K562 (cell line): ENCODE results near the gene NTSR1.

Experiments
- ATF2 ChIP-seq: sonication (generic); formaldehyde crosslinking; IDR thresholded peaks from 2 replicates; pipeline ENCODE4 v1.8.1; 2022; ENCODE audit warnings: missing genetic modification reagents
- CTCF ChIP-seq, 3 experiments: IDR thresholded peaks in 2 of 3; conservative IDR thresholded peaks in 1 of 3; 2 replicates each; pipeline ENCODE4 v1.5.1; 2011 to 2012; ENCODE audit warnings: low read length in 3 of 3, mild to moderate bottlenecking in 3 of 3, control low read depth in 2 of 3, improper control_type of control experiment in 1 of 3, inconsistent platforms in 1 of 3, low read depth in 1 of 3, mixed read lengths in 1 of 3, moderate library complexity in 1 of 3; ENCODE audit not compliant: insufficient read depth in 2 of 3
- IRF2 ChIP-seq: sonication (generic); formaldehyde crosslinking; IDR thresholded peaks from 2 replicates; pipeline ENCODE4 v1.8.1; 2022; ENCODE audit warnings: mild to moderate bottlenecking, missing genetic modification reagents
- OTX1 ChIP-seq: fragments of 450-650 bp; formaldehyde crosslinking; IDR thresholded peaks from 2 replicates; pipeline ENCODE4 v1.4.0; 2022; ENCODE audit warnings: mild to moderate bottlenecking
- POLR2AphosphoS5 ChIP-seq: IDR thresholded peaks from 2 replicates; pipeline ENCODE4 v1.6.1; 2011; ENCODE audit warnings: mild to moderate bottlenecking, low read depth, low read length, moderate library complexity; ENCODE audit not compliant: control insufficient read depth, insufficient read depth
- RCOR1 ChIP-seq, 2 experiments: IDR thresholded peaks; 2 replicates each; pipeline ENCODE4 v1.6.1; 2012; ENCODE audit warnings: low read depth in 2 of 2, low read length in 2 of 2, borderline replicate concordance in 1 of 2, improper control_type of control experiment in 1 of 2
- ZNF77 ChIP-seq: fragments of 250-450 bp; sonication (Bioruptor Pico); IDR thresholded peaks from 2 replicates; pipeline ENCODE4 v1.5.0; 2020

GRCh38 chr20:62755817-62756724 is 47.4 kb downstream of the NTSR1 start:
- no peak for TF ChIP-seq POLR2AphosphoS5
- TF ChIP-seq CTCF (IDR thresholded peaks at IDR 0.05 in 2 of 3, conservative IDR thresholded peaks at IDR 0.05 in 1 of 3; ENCODE audit: insufficient read depth in 2 of 3, low read depth in 1 of 3, low read length in 3 of 3) = no peak
- TF ChIP-seq OTX1 (CRISPR knock-in tag) = no peak
- TF ChIP-seq ATF2 (CRISPR knock-in tag) = no peak
- TF ChIP-seq ZNF77 = no peak
- TF ChIP-seq IRF2 (CRISPR knock-in tag) = no peak
- no peak for TF ChIP-seq RCOR1 (IDR thresholded peaks at IDR 0.05; ENCODE audit: borderline replicate concordance in 1 of 2, low read depth in 2 of 2, low read length in 2 of 2)
